NCI-H2029 treated with DMSO at 0.1 percent for 48 hours (cell line): Measurements from ENCODE around the gene MBP.
"Not testable (repeated sequence)": the region's sequence is repeated elsewhere in the genome, so short reads cannot be mapped to it uniquely, and the experiment has no call there.

ENCODE experiments used
- DNase-seq: peaks from one replicate; lab custom pipeline; 2025; lab: John Stamatoyannopoulos, UW

The MBP gene

GRCh38 chr18:77004555-77005380 lies 127.8 kb downstream of the MBP start:
- no peak for DNase-seq

- no peak for DNase-seq
Observed at GRCh38 chr18:77003316-77003715, 129.3 kb downstream of the MBP start.

- DNase-seq = no peak
Observed at GRCh38 chr18:77002496-77002895, 130.1 kb downstream of the MBP start.

DNA sequence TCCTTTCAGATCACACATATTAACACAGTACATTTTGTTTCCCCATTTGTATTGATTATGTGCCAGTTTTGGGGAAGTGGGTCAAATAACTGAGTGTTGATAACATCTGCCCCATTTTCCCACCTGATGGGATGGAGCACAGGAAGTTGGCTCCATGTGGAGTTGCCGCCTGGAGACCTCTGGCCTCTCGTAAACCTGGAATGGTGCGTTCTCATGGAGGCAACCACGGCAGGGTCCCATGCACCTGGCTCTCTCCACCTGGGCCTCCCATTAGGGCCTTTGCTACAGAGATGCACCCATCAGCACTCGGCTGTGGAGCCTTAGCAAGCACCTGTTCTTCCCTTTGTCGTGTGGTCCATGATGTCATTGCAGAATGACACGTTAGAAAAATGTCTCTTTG lies 130.6 kb downstream of the MBP start:
- DNase-seq = no peak

- no peak for DNase-seq
Observed at GRCh38 chr18:77001041-77001440, 131.5 kb downstream of the MBP start.

- no peak for DNase-seq
Observed at GRCh38 chr18:77000527-77000926, 132.1 kb downstream of the MBP start.

DNA sequence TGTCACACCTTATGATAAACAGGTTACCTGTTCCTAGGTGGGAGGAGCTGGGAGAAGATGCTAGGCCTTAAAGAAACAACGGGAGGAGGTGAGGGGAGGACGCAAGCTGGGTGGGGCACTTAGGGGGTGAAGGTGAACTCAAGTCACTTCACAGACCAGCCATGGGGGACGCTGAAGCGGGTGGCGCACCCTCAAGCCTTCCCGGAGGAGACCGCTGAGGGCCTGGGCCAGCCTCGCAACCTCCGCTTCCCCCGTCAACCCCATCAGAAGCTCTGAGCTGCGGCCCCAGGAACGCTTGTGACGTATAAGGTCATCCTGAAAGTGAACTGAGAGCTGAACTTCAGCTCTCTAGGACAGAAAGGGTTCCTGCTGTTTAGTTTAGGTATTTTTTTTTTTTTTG lies 133.5 kb downstream of the MBP start:
- DNase-seq = no peak

DNA sequence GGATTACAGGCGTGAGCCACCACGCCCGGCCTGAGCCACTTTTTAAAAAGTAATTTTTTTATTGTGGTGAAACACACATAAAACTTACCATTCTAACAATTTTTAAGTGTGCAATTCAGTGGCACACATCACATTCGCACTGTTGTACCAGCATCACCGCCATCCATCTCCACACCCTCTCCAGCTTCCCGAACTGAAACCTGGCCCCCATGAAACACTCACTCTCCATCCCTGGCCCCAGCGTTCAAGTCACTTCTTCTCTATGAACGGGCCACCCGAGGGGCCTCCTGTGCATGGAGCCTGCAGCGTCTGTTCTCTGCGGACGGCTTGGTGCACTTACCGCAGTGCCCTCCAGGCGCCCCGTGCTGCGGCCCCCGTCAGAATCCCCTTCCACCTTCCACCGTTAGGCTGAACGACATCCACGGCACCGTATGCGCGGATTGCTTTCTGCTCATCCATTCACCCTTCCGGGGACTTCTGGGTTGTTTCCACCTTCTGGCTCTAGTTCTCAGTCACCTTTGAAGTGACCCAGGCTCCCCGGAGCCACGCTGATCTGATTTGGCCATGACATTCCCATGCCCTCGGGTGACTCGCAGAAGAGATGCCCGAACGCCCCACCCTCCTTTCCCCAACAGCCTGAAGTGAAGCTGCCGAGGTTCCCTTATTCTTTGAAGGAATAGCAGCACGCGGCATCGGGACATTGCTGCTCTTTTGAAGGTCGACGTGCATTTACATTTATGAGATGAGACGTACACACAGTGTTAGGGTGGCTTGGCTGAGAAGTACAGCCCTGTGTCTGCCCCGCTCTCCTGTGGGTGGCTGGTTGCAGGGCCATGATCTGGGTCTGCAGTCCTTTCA lies 134.4 kb downstream of the MBP start:
- no peak for DNase-seq

- no peak for DNase-seq
Observed at GRCh38 chr18:76996429-76996828, 136.2 kb downstream of the MBP start.

- no peak for DNase-seq
Observed at GRCh38 chr18:76995896-76996295, 136.7 kb downstream of the MBP start.

DNA sequence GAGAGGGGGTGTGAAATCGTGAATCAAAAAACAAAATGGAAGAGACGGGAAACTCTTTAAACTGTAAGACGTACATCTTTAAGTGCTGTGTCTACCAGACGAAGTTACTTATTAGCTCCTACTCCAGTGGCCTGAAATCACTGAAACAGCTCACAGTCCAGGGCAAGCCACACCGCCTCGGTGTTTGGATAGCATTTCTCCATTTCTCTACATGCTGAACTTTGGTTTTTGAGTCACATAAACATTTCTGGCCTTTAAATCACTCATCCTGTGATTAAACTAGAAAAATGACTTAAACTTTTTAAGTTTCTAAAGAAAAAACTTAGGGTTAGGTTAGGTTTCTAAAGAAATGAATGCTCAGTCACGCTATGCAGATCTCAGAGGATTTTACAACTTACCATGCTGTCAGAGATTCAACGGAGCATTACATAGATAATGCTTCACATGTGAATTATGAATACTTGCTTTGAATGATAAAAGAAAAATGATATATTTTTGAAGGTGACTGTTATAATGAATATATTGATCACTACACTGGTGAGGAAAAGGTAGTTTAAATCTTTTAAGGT lies 138.4 kb downstream of the MBP start:
- DNase-seq = no peak

DNA sequence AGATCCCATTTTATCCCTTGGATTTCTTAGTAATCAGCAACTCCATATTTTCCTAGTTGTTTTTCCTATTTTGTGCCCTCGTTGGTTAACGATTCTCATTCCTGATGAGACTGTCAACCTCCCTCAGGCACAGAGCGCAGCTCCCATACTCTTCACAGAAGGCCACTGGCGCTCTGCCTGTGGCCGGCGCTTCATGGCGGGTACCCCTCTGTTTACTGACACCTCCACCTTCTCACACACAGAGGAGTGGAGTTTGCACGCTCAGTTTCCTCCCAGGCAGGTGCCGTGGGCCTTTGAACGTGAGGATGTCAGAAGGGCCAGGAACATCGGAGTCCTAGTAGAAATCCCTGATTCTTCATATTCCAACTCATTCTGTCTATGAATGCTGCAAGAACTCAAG lies 139.0 kb downstream of the MBP start:
- DNase-seq = no peak

GRCh38 chr18:76993085-76993382 lies 139.5 kb downstream of the MBP start:
- no peak for DNase-seq

DNA sequence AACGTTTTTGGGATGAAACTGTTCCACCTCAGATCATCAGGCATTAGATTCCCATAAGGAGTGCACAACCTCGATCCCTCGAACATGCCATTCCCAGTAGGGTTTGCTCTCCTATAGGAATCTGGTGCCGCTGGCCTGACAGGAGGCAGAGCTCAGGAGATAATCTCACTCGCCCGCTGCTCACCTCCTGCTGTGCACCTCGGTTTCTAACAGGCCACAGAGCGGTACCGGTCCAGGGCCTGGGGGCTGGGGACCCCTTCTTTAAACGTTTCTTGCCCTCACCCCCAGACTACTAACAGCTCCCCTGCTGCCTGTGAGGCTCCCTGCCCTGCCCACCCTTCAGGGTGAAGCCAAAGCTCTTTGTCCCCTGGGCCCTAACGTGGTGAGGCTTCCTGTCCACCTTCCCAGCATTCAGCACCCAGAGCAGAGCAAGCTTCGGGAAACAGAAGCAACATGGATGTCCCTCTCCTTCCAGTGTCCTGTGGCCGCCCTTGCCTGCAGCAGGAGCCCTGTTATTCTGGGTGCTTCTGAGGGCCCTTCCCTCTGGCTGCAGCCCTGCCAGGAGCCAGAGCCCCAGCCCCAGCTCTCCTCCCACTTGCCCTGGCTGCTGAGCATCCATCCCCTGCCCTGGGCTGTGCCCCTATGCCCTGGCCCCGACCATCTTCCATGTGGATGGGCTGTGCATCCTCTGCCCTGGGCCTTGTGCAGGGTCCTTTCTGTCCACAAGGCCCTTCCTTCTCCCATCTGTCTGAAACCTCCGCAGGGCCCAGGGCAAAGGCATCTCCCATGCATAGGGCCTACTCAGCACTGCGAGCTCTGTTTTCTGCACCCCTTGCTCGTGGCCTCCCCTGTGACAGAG lies 140.1 kb downstream of the MBP start:
- no peak for DNase-seq

GRCh38 chr18:76991021-76991688 lies 141.4 kb downstream of the MBP start:
- DNase-seq = no peak

DNA sequence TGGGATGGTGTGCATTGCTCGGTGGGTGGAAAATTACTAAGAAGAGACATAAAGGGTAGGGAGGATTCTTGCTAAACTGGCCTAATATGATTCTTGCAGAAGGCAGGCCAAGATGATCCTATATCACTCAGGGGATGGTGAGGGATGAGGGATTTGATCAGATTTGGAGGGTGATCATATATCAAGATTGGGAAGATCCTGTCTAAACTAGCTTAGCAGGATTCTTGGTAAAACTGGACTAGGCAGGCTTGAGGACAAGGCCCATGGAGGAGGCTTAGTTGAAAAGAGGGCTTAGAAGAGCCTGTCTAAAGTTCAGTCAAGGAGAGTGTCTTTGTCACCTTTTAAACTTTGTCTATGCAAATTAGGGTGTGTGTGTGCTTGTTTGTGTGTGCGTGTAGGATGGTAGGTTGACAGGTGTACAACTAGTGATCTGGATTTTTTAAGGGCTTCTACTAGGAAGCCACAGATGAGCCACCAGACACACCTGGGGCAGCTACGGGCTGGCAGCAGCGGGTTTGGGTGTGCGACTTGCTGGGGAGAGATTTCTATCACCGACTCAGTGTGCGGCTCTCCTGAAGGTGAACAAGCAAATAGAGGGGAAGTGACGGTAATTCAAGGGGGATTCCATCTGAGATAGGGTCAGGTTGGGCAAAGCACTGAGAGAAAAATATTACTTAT lies 142.1 kb downstream of the MBP start:
- not testable (repeated sequence) for DNase-seq

- DNase-seq = no peak
Observed at GRCh38 chr18:76989647-76990190, 142.9 kb downstream of the MBP start.

DNA sequence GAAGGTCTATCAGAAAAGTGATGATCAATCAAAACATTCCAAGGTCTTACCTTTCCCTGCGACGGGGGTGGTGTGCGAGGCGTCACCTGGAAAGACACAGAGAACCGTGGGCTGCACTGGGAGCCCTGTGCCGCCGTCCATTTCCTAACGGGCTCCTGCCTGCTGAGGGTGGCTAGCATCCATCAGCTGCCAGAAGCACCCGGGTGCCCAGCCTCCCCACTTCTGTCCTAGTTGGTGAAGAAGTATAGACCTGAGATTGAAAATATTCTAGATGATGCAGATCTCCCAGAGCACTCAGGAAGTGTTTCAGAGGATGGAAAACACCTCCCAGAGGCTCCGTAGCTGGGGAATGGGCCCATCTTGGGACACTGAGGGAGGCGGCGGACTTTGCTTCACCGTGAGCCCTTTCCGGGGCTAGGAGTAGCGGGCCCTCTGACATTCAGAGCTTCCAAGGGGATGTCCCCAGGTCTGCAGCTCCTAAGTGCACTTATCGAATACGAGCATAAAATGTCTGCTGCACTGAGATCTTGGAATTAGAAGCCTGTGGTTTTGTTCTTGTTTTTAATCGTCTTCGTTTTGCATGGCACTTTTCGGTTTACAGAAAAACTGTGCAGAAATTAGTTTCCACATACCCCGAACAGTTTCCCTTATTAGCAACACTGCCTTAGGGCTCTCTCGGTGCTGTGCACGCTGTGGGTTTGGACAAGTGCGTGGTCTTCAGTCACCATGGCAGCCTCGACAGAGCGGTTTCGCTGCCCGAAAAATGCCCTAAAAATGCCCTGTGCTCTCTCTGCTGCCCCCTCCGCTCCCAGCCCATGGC lies 143.5 kb downstream of the MBP start:
- DNase-seq = no peak

GRCh38 chr18:76988031-76988826 lies 144.4 kb downstream of the MBP start:
- no peak for DNase-seq
